GM23248 (cell line): ENCODE data around the gene AP1AR.

Experiments
- EZH2 ChIP-seq: fragments of 200-600 bp; sonication (generic); IDR thresholded peaks from 2 replicates; pipeline ENCODE4 v1.6.1; 2018; ENCODE audit warnings: antibody characterized with exemption, mild to moderate bottlenecking; ENCODE audit not compliant: insufficient read depth, poor library complexity, severe bottlenecking
- EZH2phosphoT487 ChIP-seq: fragments of 200-600 bp; sonication (generic); IDR thresholded peaks from 2 replicates; pipeline ENCODE4 v1.6.1; 2018; ENCODE audit warnings: antibody characterized with exemption, moderate library complexity, mild to moderate bottlenecking, low read depth; ENCODE audit not compliant: insufficient read depth

DNA sequence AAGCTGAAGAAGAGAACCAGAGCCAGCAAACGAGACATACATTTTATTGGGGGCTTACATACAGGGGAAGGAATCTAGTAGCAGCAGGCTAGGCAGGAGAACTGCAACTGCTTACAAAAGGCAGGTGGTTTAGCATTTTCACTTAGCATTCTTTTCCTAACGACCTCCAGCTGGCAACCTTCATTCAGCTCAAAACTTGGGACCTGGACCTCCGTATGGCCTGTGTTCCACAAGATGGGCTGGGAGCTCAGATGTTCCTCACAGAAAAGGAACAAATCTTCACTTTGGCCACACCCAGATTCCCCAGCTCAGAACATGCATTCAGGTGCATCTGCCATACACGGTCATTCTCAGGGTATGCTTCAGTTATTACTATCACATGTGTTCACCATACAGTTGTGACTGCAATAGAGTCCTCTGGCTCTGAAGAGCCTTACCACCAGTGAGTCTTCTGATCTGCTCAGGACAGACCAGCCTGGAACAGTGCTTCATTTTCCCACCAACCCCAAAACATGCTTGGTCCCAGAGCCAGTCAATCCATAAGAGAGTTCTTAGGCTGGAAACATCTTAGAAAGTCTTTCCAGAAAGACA, 29.6 kb upstream of the AP1AR start:
- TF ChIP-seq EZH2phosphoT487, result no peak
- TF ChIP-seq EZH2, result no peak
